ENCODE measurements around the gene ABLIM1.

- TF ChIP-seq POLR2A (IDR thresholded peaks at IDR 0.05) (no peak), CTCF (IDR thresholded peaks at IDR 0.05) (no peak)
Measured at GRCh38 chr10:114538181-114538906, 119.7 kb downstream of the ABLIM1 start.

Measured in testis (tissue), 2 donors.